Testis (tissue), 3 donors: ENCODE data around the gene MOGAT3. TPM values are rescaled to one million over a fixed set of nuclear protein-coding genes. Genes with fewer than 3 reads are reported as not detected.

Source experiments
- DNase-seq: peaks from one replicate; pipeline ENCODE4 v3.0.0-alpha.2; 2019
- H3K27ac ChIP-seq, 2 donors: fragments of 200-600 bp; sonication (generic); one replicate each; pipeline ENCODE4 v1.5.1; 2019
- H3K27me3 ChIP-seq: fragments of 200-600 bp; sonication (generic); one replicate; pipeline ENCODE4 v1.5.1; 2019
- H3K36me3 ChIP-seq: fragments of 200-600 bp; sonication (generic); one replicate; pipeline ENCODE4 v1.5.1; 2017; ENCODE audit warnings: low read depth; ENCODE audit errors: missing control alignments
- H3K4me1 ChIP-seq: fragments of 200-600 bp; sonication (generic); one replicate; pipeline ENCODE4 v1.5.1; 2019
- H3K4me3 ChIP-seq, 2 donors: fragments of 200-600 bp; sonication (generic); one replicate each; pipeline ENCODE4 v1.5.1; 2017 to 2019
- H3K9me3 ChIP-seq: fragments of 200-600 bp; sonication (generic); one replicate; pipeline ENCODE4 v1.5.1; 2017
- CTCF ChIP-seq, 3 experiments: fragments of 450-650 bp in 2 of 3; fragments of 200-600 bp in 1 of 3; sonication (generic) in 1 of 3; IDR thresholded peaks; one replicate each; pipeline ENCODE4 v1.5.1; 2016 to 2019; ENCODE audit warnings: antibody characterized with exemption in 3 of 3, mild to moderate bottlenecking in 2 of 3, moderate library complexity in 1 of 3
- POLR2A ChIP-seq: fragments of 450-650 bp; IDR thresholded peaks from one replicate; pipeline ENCODE4 v1.6.1; 2017; ENCODE audit warnings: antibody characterized with exemption, mild to moderate bottlenecking, moderate library complexity
- WGBS, 2 donors: methylation state at CpG; one replicate each; pipeline ENCODE4 v1.1.5; 2018; 5-methylcytosine and 5-hydroxymethylcytosine counted together
- intact Hi-C: fragments of 100-400 bp; cut with DNase I; formaldehyde crosslinking; loops from one replicate; pipeline ENCODE4 v1.15.1; 2023; ENCODE audit warnings: low total_unique reads
- polyA plus RNA-seq: library from polyadenylated mRNA; stranded (reverse); fragments of 350-450 nt; fragmentation: Illumina TruSeq; extraction: RNeasy Lipid Tissue Mini Kit (QIAGEN cat#74804); gene quantifications from one replicate; pipeline ENCODE4 v1.2.3, GENCODE V29; 2014; ENCODE audit warnings: low read depth, low replicate concordance; ENCODE audit not compliant: insufficient read depth
- total RNA-seq, 2 donors: library from RNA; depleted of rRNA; stranded (reverse); fragments of >200 nt; gene quantifications; one replicate each; pipeline ENCODE4 v1.2.3, GENCODE V29; 2016

The MOGAT3 gene
- total and polyA plus RNA-seq, 3 donors from 2014 or later: not detected

GRCh38 chr7:101195884-101196283, 5.0 kb downstream of the MOGAT3 start:
- WGBS, 2 donors: 89 to 90% methylated on average over 17 of the region's 17 CpGs
- Histone ChIP-seq H3K27me3 (no peaks in the 10 kb centered on the region), H3K9me3 (no peaks in the 10 kb centered on the region), H3K27ac (no peak overlapping the region), H3K4me1 (no peaks in the 10 kb centered on the region), H3K36me3 (no peaks in the 10 kb centered on the region), H3K4me3 (no peak overlapping the region)
- DNase-seq: no peak
- TF ChIP-seq POLR2A (no peak), CTCF (IDR thresholded peaks at IDR 0.05) (no peak)
- intact Hi-C loops: no loop called here

GRCh38 chr7:101189109-101189508, 11.7 kb downstream of the MOGAT3 start:
- WGBS, 2 donors: 84 to 86% methylated on average over 8 of the region's 8 CpGs
- Histone ChIP-seq H3K36me3 (no peaks in the 10 kb centered on the region), H3K27ac (no peak overlapping the region), H3K9me3 (no peaks in the 10 kb centered on the region), H3K4me3 (no peak overlapping the region), H3K4me1 (no peaks in the 10 kb centered on the region), H3K27me3 (no peaks in the 10 kb centered on the region)
- no peak for DNase-seq
- intact Hi-C loops: no loop called here
- no peak for TF ChIP-seq POLR2A
- TF ChIP-seq CTCF (IDR thresholded peaks at IDR 0.05): no peak

GRCh38 chr7:101186844-101187428, 13.9 kb downstream of the MOGAT3 start:
- WGBS, 2 donors: 90 to 93% methylated on average over 4 of the region's 4 CpGs
- Histone ChIP-seq H3K27ac (no peak overlapping the region), H3K4me1 (no peaks in the 10 kb centered on the region), H3K4me3 (no peak overlapping the region), H3K27me3 (no peaks in the 10 kb centered on the region), H3K9me3 (no peaks in the 10 kb centered on the region), H3K36me3 (no peaks in the 10 kb centered on the region)
- no peak for DNase-seq
- intact Hi-C loops: no loop called here
- TF ChIP-seq CTCF (IDR thresholded peaks at IDR 0.05) (no peak), POLR2A (no peak)

- no peaks in the 10 kb centered on the region for H3K36me3 ChIP-seq
- no peak overlapping the region for H3K27ac ChIP-seq
- TF ChIP-seq POLR2A: no peak
- no peak for TF ChIP-seq CTCF (IDR thresholded peaks at IDR 0.05)
- WGBS, 2 donors: 72 to 79% methylated on average over 6 of the region's 6 CpGs
- H3K4me1 ChIP-seq: no peaks in the 10 kb centered on the region
- intact Hi-C loops: no loop called here
- no peak overlapping the region for H3K4me3 ChIP-seq
- no peak for DNase-seq
- no peaks in the 10 kb centered on the region for H3K27me3 ChIP-seq
- no peaks in the 10 kb centered on the region for H3K9me3 ChIP-seq
These were observed 14.6 kb downstream of the MOGAT3 start for GRCh38 chr7:101186194-101186593.

- H3K4me1 ChIP-seq: no peaks in the 10 kb centered on the region
- intact Hi-C loops: no loop called here
- no peak for TF ChIP-seq POLR2A
- TF ChIP-seq CTCF (IDR thresholded peaks at IDR 0.05): no peak
- no peaks in the 10 kb centered on the region for H3K27me3 ChIP-seq
- H3K36me3 ChIP-seq: no peaks in the 10 kb centered on the region
- WGBS, 2 donors: 43 to 57% methylated on average over 4 to 5 of the region's 5 CpGs
- H3K9me3 ChIP-seq: no peaks in the 10 kb centered on the region
- no peak overlapping the region for H3K27ac ChIP-seq
- H3K4me3 ChIP-seq: no peak overlapping the region
- no peak for DNase-seq
These were observed 15.5 kb downstream of the MOGAT3 start for GRCh38 chr7:101185258-101185839.
